Vagina (tissue), 2 donors: ENCODE measurements around the gene WFDC12. TPM values are rescaled to one million over a fixed set of nuclear protein-coding genes. Genes with fewer than 3 reads are reported as not detected.
"Not testable (repeated sequence)": the region's sequence is repeated elsewhere in the genome, so short reads cannot be mapped to it uniquely, and the experiment has no call there.

Experiments used
- DNase-seq, 2 donors: peaks; one replicate each; pipeline ENCODE4 v3.0.0-alpha.2; 2017; ENCODE audit errors: extremely low spot score in 2 of 2
- H3K27ac ChIP-seq: fragments of 200-600 bp; sonication (generic); one replicate; pipeline ENCODE4 v1.5.1; 2019
- H3K27me3 ChIP-seq: fragments of 200-600 bp; sonication (generic); one replicate; pipeline ENCODE4 v1.5.1; 2019
- H3K36me3 ChIP-seq, 2 donors: fragments of 200-600 bp; sonication (generic); one replicate each; pipeline ENCODE4 v1.5.1; 2017 to 2019
- H3K4me1 ChIP-seq: fragments of 200-600 bp; sonication (generic); one replicate; pipeline ENCODE4 v1.5.1; 2019
- H3K4me3 ChIP-seq, 2 donors: fragments of 200-600 bp; sonication (generic); 1 replicate in 1 of 2; 2 replicates in 1 of 2; pipeline ENCODE4 v1.5.1; 2016 to 2019
- H3K9me3 ChIP-seq: fragments of 200-600 bp; sonication (generic); one replicate; pipeline ENCODE4 v1.5.1; 2019
- CTCF ChIP-seq, 3 experiments: fragments of 450-650 bp in 2 of 3; fragments of 200-600 bp in 1 of 3; sonication (generic) in 1 of 3; IDR thresholded peaks; one replicate each; pipeline ENCODE4 v1.5.1; 2017 to 2019; ENCODE audit warnings: antibody characterized with exemption in 3 of 3, mild to moderate bottlenecking in 2 of 3, moderate library complexity in 2 of 3
- POLR2A ChIP-seq, 2 donors: fragments of 450-650 bp; IDR thresholded peaks; one replicate each; pipeline ENCODE4 v1.6.1; 2017; ENCODE audit warnings: antibody characterized with exemption in 2 of 2, mild to moderate bottlenecking in 2 of 2, moderate library complexity in 2 of 2
- POLR2AphosphoS5 ChIP-seq, 2 donors: sonication (generic); formaldehyde crosslinking; IDR thresholded peaks; one replicate each; pipeline ENCODE4 v1.9.0; 2017; ENCODE audit warnings: antibody characterized with exemption in 2 of 2, mild to moderate bottlenecking in 2 of 2, low read depth in 1 of 2; ENCODE audit not compliant: insufficient read depth in 1 of 2
- intact Hi-C: fragments of 100-400 bp; cut with DNase I; formaldehyde crosslinking; loops from one replicate; pipeline ENCODE4 v1.15.1; 2023
- total RNA-seq: library from RNA; depleted of rRNA; stranded (reverse); fragments of >200 nt; gene quantifications from one replicate; pipeline ENCODE4 v1.2.3, GENCODE V29; 2016

The WFDC12 gene
- total RNA-seq, 1 donor from 2014 or later = 4.4 TPM

- TF ChIP-seq POLR2AphosphoS5 (IDR thresholded peaks at IDR 0.05; ENCODE audit: insufficient read depth in 1 of 2, low read depth in 1 of 2) (no peak), CTCF (IDR thresholded peaks at IDR 0.05) (no peak), POLR2A (IDR thresholded peaks at IDR 0.05) (no peak)
- H3K4me3 ChIP-seq = no peak overlapping the region
- no peaks in the 10 kb centered on the region for H3K36me3 ChIP-seq
- H3K27me3 ChIP-seq = no peaks in the 10 kb centered on the region
- intact Hi-C loops = no loop called here
- H3K4me1 ChIP-seq = peaks cover 6% of the 10 kb centered on the region
- DNase-seq = no peak
- no peak overlapping the region for H3K27ac ChIP-seq
- peaks cover 8% of the 10 kb centered on the region for H3K9me3 ChIP-seq
Observed at GRCh38 chr20:45156713-45157112, 32.4 kb upstream of the WFDC12 start.

DNA sequence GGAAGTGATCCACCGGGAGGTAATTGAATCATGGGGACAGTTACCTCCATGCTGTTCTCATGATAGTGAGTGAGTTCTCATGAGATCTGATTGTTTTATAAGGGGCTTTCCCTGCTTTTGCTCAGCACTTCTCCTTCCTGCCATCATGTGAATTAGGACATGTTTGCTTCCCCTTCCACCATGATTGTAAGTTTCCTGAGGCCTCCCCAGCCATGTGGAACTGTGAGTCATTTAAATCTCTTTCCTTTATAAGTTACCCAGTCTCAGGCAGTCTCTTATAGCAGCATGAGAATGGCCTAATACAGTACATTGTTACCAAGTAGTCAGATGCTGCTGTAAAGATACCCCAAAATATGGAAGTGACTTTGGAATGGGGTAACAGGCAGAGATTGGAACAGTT is 30.5 kb upstream of the WFDC12 start:
- intact Hi-C loops, H3K4me3 ChIP-seq, H3K9me3 ChIP-seq, H3K27me3 ChIP-seq, H3K4me1 ChIP-seq, H3K36me3 ChIP-seq, H3K27ac ChIP-seq, DNase-seq: not testable (repeated sequence)

- intact Hi-C loops = no loop called here
- no peak overlapping the region for H3K27ac ChIP-seq
- TF ChIP-seq POLR2AphosphoS5 (IDR thresholded peaks at IDR 0.05; ENCODE audit: insufficient read depth in 1 of 2, low read depth in 1 of 2) = no peak
- H3K9me3 ChIP-seq = peaks cover 3% of the 10 kb centered on the region
- no peak overlapping the region for H3K4me3 ChIP-seq
- peaks cover 6% of the 10 kb centered on the region for H3K4me1 ChIP-seq
- H3K36me3 ChIP-seq = no peaks in the 10 kb centered on the region
- no peaks in the 10 kb centered on the region for H3K27me3 ChIP-seq
- no peak for DNase-seq
Observed at GRCh38 chr20:45154183-45154582, 29.9 kb upstream of the WFDC12 start.

DNA sequence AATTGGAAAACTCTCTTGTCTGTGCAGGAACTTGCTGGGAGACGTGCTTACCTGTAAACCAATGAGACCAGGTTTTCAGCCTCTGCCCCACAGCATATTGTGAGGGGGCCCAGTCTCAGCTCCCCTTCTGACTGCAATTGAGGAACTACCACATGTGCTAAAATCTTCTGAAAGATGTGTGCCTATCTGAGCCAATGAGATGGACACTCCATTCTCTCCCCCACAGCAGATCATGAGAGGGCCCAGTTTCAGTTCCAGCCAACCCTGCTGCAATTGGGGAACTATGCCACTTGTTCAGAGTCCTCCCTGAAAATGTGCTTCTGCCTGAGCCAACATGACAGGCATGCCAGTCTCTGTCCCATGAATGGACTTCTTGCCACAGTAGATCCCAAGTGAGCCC is 29.5 kb upstream of the WFDC12 start:
- no peaks in the 10 kb centered on the region for H3K9me3 ChIP-seq
- no peak overlapping the region for H3K27ac ChIP-seq
- DNase-seq = no peak
- H3K27me3 ChIP-seq = no peaks in the 10 kb centered on the region
- intact Hi-C loops = no loop called here
- no peak overlapping the region for H3K4me3 ChIP-seq
- H3K36me3 ChIP-seq = no peaks in the 10 kb centered on the region
- TF ChIP-seq POLR2AphosphoS5 (IDR thresholded peaks at IDR 0.05; ENCODE audit: insufficient read depth in 1 of 2, low read depth in 1 of 2) (no peak), CTCF (IDR thresholded peaks at IDR 0.05) (no peak), POLR2A (IDR thresholded peaks at IDR 0.05) (no peak)
- H3K4me1 ChIP-seq = peaks cover 6% of the 10 kb centered on the region

DNA sequence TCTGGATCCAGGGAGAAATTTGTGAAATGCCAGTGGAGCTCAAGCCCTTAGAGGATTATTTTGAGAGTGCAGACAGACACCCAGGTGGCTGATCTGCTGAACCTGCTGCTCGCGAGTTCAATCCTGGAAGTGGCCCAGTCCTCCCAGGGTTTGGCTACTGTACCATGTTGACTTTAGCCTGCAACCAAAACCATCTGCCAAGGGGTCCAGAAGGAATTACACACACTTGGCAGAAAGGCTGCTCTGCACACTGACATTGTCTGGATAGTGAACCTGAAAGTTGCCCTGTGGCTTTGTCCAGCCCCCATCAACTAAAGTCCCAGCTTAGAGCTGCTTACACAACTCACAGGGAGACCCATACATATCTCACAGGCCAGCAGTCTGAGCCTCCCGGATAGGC is 28.9 kb upstream of the WFDC12 start:
- DNase-seq = no peak
- Histone ChIP-seq H3K4me1 (peaks cover 6% of the 10 kb centered on the region), H3K27me3 (no peaks in the 10 kb centered on the region), H3K27ac (no peak overlapping the region), H3K4me3 (no peak overlapping the region), H3K36me3 (no peaks in the 10 kb centered on the region), H3K9me3 (no peaks in the 10 kb centered on the region)
- intact Hi-C loops = no loop called here
- TF ChIP-seq CTCF (IDR thresholded peaks at IDR 0.05) (no peak), POLR2A (IDR thresholded peaks at IDR 0.05) (no peak), POLR2AphosphoS5 (IDR thresholded peaks at IDR 0.05; ENCODE audit: insufficient read depth in 1 of 2, low read depth in 1 of 2) (no peak)

GRCh38 chr20:45152405-45152804 is 28.1 kb upstream of the WFDC12 start:
- Histone ChIP-seq H3K27ac (no peak overlapping the region), H3K4me1 (peaks cover 3% of the 10 kb centered on the region), H3K9me3 (no peaks in the 10 kb centered on the region), H3K27me3 (no peaks in the 10 kb centered on the region), H3K36me3 (no peaks in the 10 kb centered on the region), H3K4me3 (no peak overlapping the region)
- DNase-seq = no peak
- intact Hi-C loops = no loop called here
- TF ChIP-seq POLR2A (IDR thresholded peaks at IDR 0.05) (no peak), POLR2AphosphoS5 (IDR thresholded peaks at IDR 0.05; ENCODE audit: insufficient read depth in 1 of 2, low read depth in 1 of 2) (no peak), CTCF (IDR thresholded peaks at IDR 0.05) (no peak)
